ENCODE data around the gene CAMKMT.

- TF ChIP-seq, protein P1, sequence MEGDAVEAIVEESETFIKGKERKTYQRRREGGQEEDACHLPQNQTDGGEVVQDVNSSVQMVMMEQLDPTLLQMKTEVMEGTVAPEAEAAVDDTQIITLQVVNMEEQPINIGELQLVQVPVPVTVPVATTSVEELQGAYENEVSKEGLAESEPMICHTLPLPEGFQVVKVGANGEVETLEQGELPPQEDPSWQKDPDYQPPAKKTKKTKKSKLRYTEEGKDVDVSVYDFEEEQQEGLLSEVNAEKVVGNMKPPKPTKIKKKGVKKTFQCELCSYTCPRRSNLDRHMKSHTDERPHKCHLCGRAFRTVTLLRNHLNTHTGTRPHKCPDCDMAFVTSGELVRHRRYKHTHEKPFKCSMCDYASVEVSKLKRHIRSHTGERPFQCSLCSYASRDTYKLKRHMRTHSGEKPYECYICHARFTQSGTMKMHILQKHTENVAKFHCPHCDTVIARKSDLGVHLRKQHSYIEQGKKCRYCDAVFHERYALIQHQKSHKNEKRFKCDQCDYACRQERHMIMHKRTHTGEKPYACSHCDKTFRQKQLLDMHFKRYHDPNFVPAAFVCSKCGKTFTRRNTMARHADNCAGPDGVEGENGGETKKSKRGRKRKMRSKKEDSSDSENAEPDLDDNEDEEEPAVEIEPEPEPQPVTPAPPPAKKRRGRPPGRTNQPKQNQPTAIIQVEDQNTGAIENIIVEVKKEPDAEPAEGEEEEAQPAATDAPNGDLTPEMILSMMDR (IDR thresholded peaks at IDR 0.05): no peak
- TF ChIP-seq POLR2A (IDR thresholded peaks at IDR 0.05): no peak
- TF ChIP-seq POLR2AphosphoS5 (IDR thresholded peaks at IDR 0.05): no peak
These were observed 294.7 kb downstream of the CAMKMT start for GRCh38 chr2:44656460-44656859.
